Activated CD4-positive, alpha-beta memory T cell treated with anti-CD3 and anti-CD28 coated beads for 36 hours (primary cell): ENCODE data around the gene C15orf62. TPM values are rescaled to one million over a fixed set of nuclear protein-coding genes. Genes with fewer than 3 reads are reported as not detected.

Experiments used
- CTCF ChIA-PET: fragments of 350-600 bp; sonication (Branson Sonifier 250); formaldehyde crosslinking; loops from one replicate; lab custom pipeline; 2021; ENCODE audit warnings: antibody characterized with exemption, inconsistent platforms; lab: Charles Lee
- POLR2A ChIA-PET: fragments of 350-600 bp; sonication (Branson Sonifier 250); formaldehyde crosslinking; loops from one replicate; lab custom pipeline; 2021; ENCODE audit warnings: antibody characterized with exemption; lab: Charles Lee
- DNase-seq: peaks from one replicate; pipeline ENCODE4 v3.0.0-alpha.2; 2020
- H3K27ac Mint-ChIP-seq: one replicate; pipeline ENCODE4 v1.8.0; 2021; ENCODE audit warnings: mixed read lengths
- H3K27me3 Mint-ChIP-seq: one replicate; pipeline ENCODE4 v1.8.0; 2021; ENCODE audit warnings: mixed read lengths
- H3K36me3 Mint-ChIP-seq: one replicate; pipeline ENCODE4 v1.8.0; 2021; ENCODE audit warnings: mixed read lengths
- H3K4me1 Mint-ChIP-seq: one replicate; pipeline ENCODE4 v1.8.0; 2021; ENCODE audit warnings: low read depth, mixed read lengths
- H3K4me3 Mint-ChIP-seq: one replicate; pipeline ENCODE4 v1.8.0; 2021; ENCODE audit warnings: mild to moderate bottlenecking, mixed read lengths
- H3K9me3 Mint-ChIP-seq: one replicate; pipeline ENCODE4 v1.8.0; 2021; ENCODE audit warnings: mixed read lengths
- intact Hi-C: fragments of 100-400 bp; cut with micrococcal nuclease; formaldehyde crosslinking; loops from one replicate; pipeline ENCODE4 v1.15.1; 2023
- total RNA-seq, 2 experiments: library from RNA; stranded (reverse); gene quantifications; one replicate each; pipeline ENCODE4 v1.2.3, GENCODE V29; 2021

The C15orf62 gene
- total RNA-seq, 2 experiments from 2014 or later: 0.39 to 0.43 TPM

DNA sequence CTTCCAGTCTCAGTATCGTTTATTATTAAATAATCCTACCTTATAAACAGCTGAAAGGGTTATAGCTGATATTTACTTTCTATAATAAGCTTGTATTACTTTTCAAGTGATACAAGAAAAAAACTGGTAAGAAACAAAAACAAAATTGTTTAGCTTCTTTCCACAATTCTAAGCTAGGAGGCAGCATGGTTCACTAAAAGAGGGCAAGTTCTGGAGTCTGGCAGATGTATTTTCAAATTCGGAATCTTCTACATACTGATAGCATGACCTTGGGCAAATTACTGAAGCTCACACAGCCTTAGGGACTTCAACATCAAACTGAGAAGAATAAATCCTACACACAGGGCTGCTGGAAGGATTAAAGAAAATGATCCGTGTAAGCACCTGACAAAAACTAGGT, 15.4 kb downstream of the C15orf62 start:
- H3K4me3 Mint-ChIP-seq: no peak overlapping the region

DNA sequence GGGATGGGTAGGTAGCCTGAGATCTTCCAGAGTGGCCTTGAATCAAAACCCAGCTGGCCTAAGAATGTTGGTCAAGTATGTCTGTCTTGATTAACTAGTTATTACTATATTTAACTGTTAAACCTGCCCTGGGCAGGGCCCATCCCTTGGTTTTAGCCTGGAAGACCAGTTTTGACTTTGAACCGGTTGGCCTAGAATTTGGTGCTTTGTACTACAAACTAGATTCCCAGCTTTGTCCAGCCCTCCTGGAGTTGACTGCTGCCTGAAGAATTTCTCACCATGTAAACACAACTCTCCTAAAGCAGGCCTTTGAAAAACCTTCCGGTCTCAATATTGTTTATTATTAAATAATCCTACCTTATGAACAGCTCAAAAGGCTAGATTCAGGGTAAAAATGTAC, 16.0 kb downstream of the C15orf62 start:
- no peak overlapping the region for H3K27ac Mint-ChIP-seq
- peaks cover 31% of the 10 kb centered on the region for H3K4me1 Mint-ChIP-seq
- ChIA-PET CTCF (interaction anchor here (1.0 to 7.0 kb wide), 6 partner anchors 9 to 121 kb away, joined by 3 to 47 read pairs (median 4); partner anchors contain the start of gene GCHFR), POLR2A (no interaction called here)
- peaks cover 2% of the 10 kb centered on the region for H3K36me3 Mint-ChIP-seq
- no peaks in the 10 kb centered on the region for H3K9me3 Mint-ChIP-seq
- no peak for DNase-seq
- H3K27me3 Mint-ChIP-seq: no peaks in the 10 kb centered on the region
- intact Hi-C loops: no loop called here
- H3K4me3 Mint-ChIP-seq: no peak overlapping the region

More for the DNA sequence above, 15.4 kb downstream of the C15orf62 start:
- peaks cover 2% of the 10 kb centered on the region for H3K36me3 Mint-ChIP-seq
- H3K27ac Mint-ChIP-seq: no peak overlapping the region
- peaks cover 31% of the 10 kb centered on the region for H3K4me1 Mint-ChIP-seq
- ChIA-PET CTCF (interaction anchor here (1.1 to 7.0 kb wide), 6 partner anchors 8 to 195 kb away, joined by 3 to 47 read pairs (median 4); partner anchors contain the start of gene GCHFR), POLR2A (no interaction called here)
- DNase-seq: no peak
- H3K9me3 Mint-ChIP-seq: no peaks in the 10 kb centered on the region
- H3K27me3 Mint-ChIP-seq: no peaks in the 10 kb centered on the region
- intact Hi-C loops: no loop called here

DNA sequence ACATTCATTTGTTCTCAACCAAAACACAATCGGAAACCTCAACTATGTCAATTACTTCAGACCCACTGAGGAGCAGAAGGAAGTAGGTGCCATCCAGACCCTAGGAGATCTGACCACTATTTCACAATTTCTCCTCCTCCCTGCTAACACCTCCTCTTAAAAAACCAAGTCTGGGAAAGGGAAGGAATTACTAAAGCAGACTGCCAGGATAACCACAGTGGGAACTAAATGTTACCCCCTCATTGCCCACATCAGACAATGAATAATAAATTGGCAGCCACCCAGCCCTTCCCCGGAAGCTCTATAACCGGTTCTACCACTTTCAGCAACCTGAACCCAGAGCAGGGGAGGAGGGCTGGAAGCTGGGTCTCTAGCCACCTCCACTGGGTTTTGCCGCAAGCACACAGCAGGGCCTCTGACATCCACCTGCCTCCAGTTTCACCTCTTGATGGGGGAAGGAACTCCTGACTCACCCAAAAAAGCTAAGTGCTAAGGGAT, 17.6 kb downstream of the C15orf62 start:
- no peaks in the 10 kb centered on the region for H3K9me3 Mint-ChIP-seq
- H3K27me3 Mint-ChIP-seq: no peaks in the 10 kb centered on the region
- peaks cover 35% of the 10 kb centered on the region for H3K4me1 Mint-ChIP-seq
- H3K4me3 Mint-ChIP-seq: no peak overlapping the region
- ChIA-PET POLR2A (interaction anchor here (0.9 to 1.3 kb wide), 4 partner anchors 9 to 108 kb away, joined by 3 read pairs; partner anchors contain the start of gene GCHFR), CTCF (interaction anchor here (1.0 to 7.0 kb wide), 7 partner anchors 23 to 199 kb away, joined by 3 to 47 read pairs (median 4); partner anchors contain the start of genes GCHFR and VPS18)
- intact Hi-C loops: no loop called here
- peak; percentile 80 for DNase-seq
- peaks cover 2% of the 10 kb centered on the region for H3K36me3 Mint-ChIP-seq
- peak overlapping the region; percentile 49 for H3K27ac Mint-ChIP-seq

GRCh38 chr15:40787991-40788390, 18.2 kb downstream of the C15orf62 start:
- Mint-ChIP-seq H3K4me3 (no peak overlapping the region), H3K9me3 (no peaks in the 10 kb centered on the region), H3K4me1 (peaks cover 32% of the 10 kb centered on the region), H3K27me3 (no peaks in the 10 kb centered on the region), H3K36me3 (peaks cover 2% of the 10 kb centered on the region), H3K27ac (peak overlapping the region; percentile 49)
- no peak for DNase-seq
- CTCF ChIA-PET: interaction anchor here (1.0 to 7.0 kb wide), 6 partner anchors 23 to 199 kb away, joined by 3 to 47 read pairs (median 5); partner anchors contain the start of genes GCHFR and VPS18
- intact Hi-C loops: no loop called here
- POLR2A ChIA-PET: interaction anchor here (0.9 to 1.3 kb wide), 5 partner anchors 9 to 107 kb away, joined by 3 read pairs; partner anchors contain the start of gene GCHFR

- peaks cover 40% of the 10 kb centered on the region for H3K4me1 Mint-ChIP-seq
- CTCF ChIA-PET: interaction anchor here (0.5 to 0.9 kb wide), 2 partner anchors 105 to 213 kb away, joined by 3 to 4 read pairs; partner anchors contain the start of gene VPS18
- POLR2A ChIA-PET: interaction anchor here (0.6 to 1.1 kb wide), 3 partner anchors 9 to 157 kb away, joined by 3 read pairs; no protein-coding TSS in a partner anchor
- H3K4me3 Mint-ChIP-seq: no peak overlapping the region
- intact Hi-C loops: no loop called here
- no peaks in the 10 kb centered on the region for H3K9me3 Mint-ChIP-seq
- peaks cover 4% of the 10 kb centered on the region for H3K36me3 Mint-ChIP-seq
- no peak for DNase-seq
- no peak overlapping the region for H3K27ac Mint-ChIP-seq
- H3K27me3 Mint-ChIP-seq: no peaks in the 10 kb centered on the region
Measured at GRCh38 chr15:40789119-40789518, 19.3 kb downstream of the C15orf62 start.

- Mint-ChIP-seq H3K36me3 (peaks cover 2% of the 10 kb centered on the region), H3K9me3 (no peaks in the 10 kb centered on the region), H3K27ac (no peak overlapping the region), H3K4me3 (no peak overlapping the region), H3K4me1 (peaks cover 40% of the 10 kb centered on the region), H3K27me3 (no peaks in the 10 kb centered on the region)
- ChIA-PET POLR2A (no interaction called here), CTCF (interaction anchor here (1.3 to 1.7 kb wide), 2 partner anchors 7 to 14 kb away, joined by 4 to 5 read pairs; no protein-coding TSS in a partner anchor)
- DNase-seq: no peak
- intact Hi-C loops: no loop called here
Measured at GRCh38 chr15:40789999-40790398, 20.2 kb downstream of the C15orf62 start.

DNA sequence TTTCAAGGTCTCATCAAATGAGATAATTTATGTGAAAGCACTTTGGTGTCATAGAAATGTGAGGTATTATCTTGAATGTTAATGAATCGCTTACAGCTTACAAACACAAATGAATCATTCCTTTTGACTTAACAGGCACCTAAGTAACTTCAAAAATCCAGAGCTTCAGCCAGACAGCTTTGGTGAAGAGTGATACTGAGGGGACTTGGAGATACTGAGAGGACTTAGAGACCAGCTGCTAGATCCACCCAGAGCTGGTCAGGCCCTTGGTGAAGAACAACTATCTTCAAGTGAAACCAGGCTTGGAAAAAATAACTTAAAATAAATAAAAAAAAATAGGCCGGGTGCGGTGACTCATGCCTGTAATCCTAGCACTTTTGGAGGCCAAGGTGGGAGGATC, 20.9 kb downstream of the C15orf62 start:
- POLR2A ChIA-PET: no interaction called here
- no peaks in the 10 kb centered on the region for H3K9me3 Mint-ChIP-seq
- intact Hi-C loops: no loop called here

GRCh38 chr15:40792394-40792793, 22.6 kb downstream of the C15orf62 start:
- Mint-ChIP-seq H3K27ac (no peak overlapping the region), H3K4me3 (no peak overlapping the region), H3K36me3 (peaks cover 2% of the 10 kb centered on the region), H3K9me3 (no peaks in the 10 kb centered on the region), H3K4me1 (peaks cover 31% of the 10 kb centered on the region), H3K27me3 (no peaks in the 10 kb centered on the region)
- ChIA-PET POLR2A (interaction anchor here (1.0 kb wide), 1 partner anchor 15 kb away, joined by 3 read pairs; the partner anchor contains the start of genes DNAJC17 and ZFYVE19), CTCF (interaction anchor here (1.1 to 1.5 kb wide), 2 partner anchors 15 to 67 kb away, joined by 3 to 8 read pairs; partner anchors contain the start of genes DNAJC17 and ZFYVE19)
- no peak for DNase-seq
- intact Hi-C loops: loop anchor here (2.0 kb wide), 1 partner anchor 14 kb away; the partner anchor contains the start of genes DNAJC17 and ZFYVE19

More for the DNA sequence above, 20.9 kb downstream of the C15orf62 start:
- CTCF ChIA-PET: interaction anchor here (1.3 to 1.7 kb wide), 2 partner anchors 8 to 13 kb away, joined by 4 to 5 read pairs; no protein-coding TSS in a partner anchor
- Mint-ChIP-seq H3K4me1 (peaks cover 40% of the 10 kb centered on the region), H3K27me3 (no peaks in the 10 kb centered on the region), H3K4me3 (no peak overlapping the region), H3K36me3 (peaks cover 2% of the 10 kb centered on the region), H3K27ac (no peak overlapping the region)
- no peak for DNase-seq

DNA sequence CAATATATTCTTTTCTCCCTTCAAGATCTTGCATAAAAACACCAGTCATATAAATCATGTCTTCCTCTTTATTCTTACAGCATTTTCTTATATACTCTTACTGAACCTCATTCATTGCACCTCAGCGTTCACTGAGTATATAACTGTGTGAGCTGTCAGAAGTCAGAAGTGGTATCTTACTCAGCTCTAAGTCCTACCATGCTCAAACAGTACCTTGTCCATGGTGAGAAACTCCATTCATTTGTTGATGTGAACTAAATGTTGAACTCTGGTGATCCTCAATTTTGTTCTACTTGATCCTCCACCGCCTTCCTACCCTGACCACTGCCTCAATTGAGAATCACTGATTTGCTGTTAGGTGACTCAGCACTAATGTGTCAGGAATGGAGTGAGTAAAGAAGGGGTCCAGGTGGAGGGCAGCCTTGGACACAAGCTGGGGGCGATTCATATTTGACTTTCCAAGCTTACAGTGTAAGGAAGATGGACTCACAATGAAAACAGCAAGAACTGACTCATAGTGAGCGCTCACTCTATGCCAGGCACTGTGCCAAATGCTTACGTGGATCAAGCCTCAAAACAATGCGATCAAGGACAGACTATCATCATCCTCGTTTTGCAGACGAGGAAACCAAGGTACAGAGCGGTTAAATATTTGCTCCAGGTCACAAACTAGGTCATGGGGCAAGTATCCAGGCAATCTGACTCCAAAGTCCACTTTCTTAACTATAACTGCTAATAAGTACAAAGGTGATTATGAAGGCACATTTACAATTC, 23.6 kb downstream of the C15orf62 start:
- ChIA-PET CTCF (interaction anchor here (0.6 to 1.5 kb wide), 2 partner anchors 29 to 125 kb away, joined by 3 read pairs; partner anchors contain the start of gene GCHFR), POLR2A (interaction anchor here (0.6 to 1.0 kb wide), 2 partner anchors 14 to 50 kb away, joined by 3 to 4 read pairs; partner anchors contain the start of genes DNAJC17 and ZFYVE19)
- peak; percentile 79 for DNase-seq
- no peaks in the 10 kb centered on the region for H3K9me3 Mint-ChIP-seq
- peaks cover 30% of the 10 kb centered on the region for H3K4me1 Mint-ChIP-seq
- H3K36me3 Mint-ChIP-seq: peaks cover 5% of the 10 kb centered on the region
- H3K27ac Mint-ChIP-seq: no peak overlapping the region
- no peak overlapping the region for H3K4me3 Mint-ChIP-seq
- H3K27me3 Mint-ChIP-seq: no peaks in the 10 kb centered on the region
- intact Hi-C loops: loop anchor here (2.0 kb wide), 1 partner anchor 13 kb away; the partner anchor contains the start of genes DNAJC17 and ZFYVE19

DNA sequence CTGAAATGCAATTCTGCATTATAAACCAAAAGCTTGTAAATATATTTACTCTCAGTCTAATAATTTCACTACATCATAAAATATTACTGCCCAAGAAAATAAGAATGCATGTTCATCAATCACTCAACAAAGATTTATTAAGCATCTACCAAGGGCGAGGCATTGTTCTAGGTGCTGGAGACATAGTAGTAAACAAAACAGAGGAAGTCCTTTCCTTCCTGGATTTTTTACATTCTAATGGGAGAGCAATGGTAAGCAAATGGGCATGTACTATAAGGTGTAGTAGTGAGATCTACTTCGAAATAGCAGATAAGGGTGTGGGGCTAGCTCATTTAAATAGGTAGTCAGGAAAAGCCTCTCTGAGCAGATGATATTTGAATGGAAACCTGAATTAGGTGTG, 26.3 kb downstream of the C15orf62 start:
- intact Hi-C loops: no loop called here
- DNase-seq: no peak
- H3K27me3 Mint-ChIP-seq: no peaks in the 10 kb centered on the region
- H3K4me1 Mint-ChIP-seq: peaks cover 32% of the 10 kb centered on the region
- H3K27ac Mint-ChIP-seq: no peak overlapping the region
- H3K9me3 Mint-ChIP-seq: no peaks in the 10 kb centered on the region
- no peak overlapping the region for H3K4me3 Mint-ChIP-seq
- peaks cover 7% of the 10 kb centered on the region for H3K36me3 Mint-ChIP-seq
- ChIA-PET CTCF (interaction anchor here (1.0 kb wide), 2 partner anchors 14 to 63 kb away, joined by 3 to 5 read pairs; no protein-coding TSS in a partner anchor), POLR2A (no interaction called here)

DNA sequence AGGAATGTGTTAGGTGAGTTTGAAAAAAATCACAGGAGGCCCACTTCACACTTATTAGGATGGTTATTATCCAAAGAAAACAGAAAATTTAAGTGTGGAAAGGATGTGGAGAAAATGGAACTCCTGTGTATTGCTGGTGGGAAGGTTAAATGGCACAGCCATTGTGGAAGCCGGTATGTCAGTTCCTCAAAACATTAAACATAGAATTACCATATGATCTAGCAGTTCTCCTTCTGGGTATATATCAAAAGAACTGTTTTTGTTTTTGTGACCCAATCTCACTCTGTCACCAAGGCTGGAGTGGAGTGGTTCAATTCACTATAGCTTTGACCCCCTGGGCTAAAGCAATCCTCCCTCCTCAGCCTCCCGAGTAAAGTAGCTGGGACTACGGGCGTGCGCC, 26.7 kb downstream of the C15orf62 start:
- Mint-ChIP-seq H3K27ac (no peak overlapping the region), H3K9me3 (no peaks in the 10 kb centered on the region), H3K27me3 (no peaks in the 10 kb centered on the region), H3K4me1 (peaks cover 34% of the 10 kb centered on the region), H3K4me3 (no peak overlapping the region), H3K36me3 (peaks cover 9% of the 10 kb centered on the region)
- ChIA-PET POLR2A (interaction anchor here (0.8 kb wide), 1 partner anchor 9 kb away, joined by 3 read pairs; no protein-coding TSS in a partner anchor), CTCF (interaction anchor here (1.0 kb wide), 2 partner anchors 14 to 63 kb away, joined by 3 to 5 read pairs; no protein-coding TSS in a partner anchor)
- intact Hi-C loops: no loop called here
- DNase-seq: no peak
